ENCODE results near the gene WDFY1.
"Not testable (repeated sequence)": the region's sequence is repeated elsewhere in the genome, so short reads cannot be mapped to it uniquely, and the experiment has no call there.

The WDFY1 gene

GRCh38 chr2:223947711-223948205 is 2.6 kb upstream of the WDFY1 start:
- TF ChIP-seq CTCF (conservative IDR thresholded peaks at IDR 0.05; ENCODE audit: low read depth, low read length), result no peak
- DNase-seq (ENCODE audit: low read depth), result peak; percentile 24
- no peak overlapping the region for H3K4me3 ChIP-seq (ENCODE audit: low read depth, low read length)

- TF ChIP-seq CTCF (conservative IDR thresholded peaks at IDR 0.05; ENCODE audit: low read depth, low read length), result no peak
- no peak for DNase-seq (ENCODE audit: low read depth)
- H3K4me3 ChIP-seq (ENCODE audit: low read depth, low read length), result no peak overlapping the region
Observed at GRCh38 chr2:223945755-223946154, 620 bp upstream of the WDFY1 start.

GRCh38 chr2:223944166-223944702 is 901 bp downstream of the WDFY1 start:
- DNase-seq (ENCODE audit: low read depth), result peak; percentile 30
- TF ChIP-seq CTCF (conservative IDR thresholded peaks at IDR 0.05; ENCODE audit: low read depth, low read length), result peak; percentile 16
- peak overlapping the region; percentile 98 for H3K4me3 ChIP-seq (ENCODE audit: low read depth, low read length)

GRCh38 chr2:223943561-223944008 is 1.6 kb downstream of the WDFY1 start:
- H3K4me3 ChIP-seq (ENCODE audit: low read depth, low read length), result peak overlapping the region; percentile 98

GRCh38 chr2:223943135-223943534 is 2.0 kb downstream of the WDFY1 start:
- peak overlapping the region; percentile 98 for H3K4me3 ChIP-seq (ENCODE audit: low read depth, low read length)
- no peak for TF ChIP-seq CTCF (conservative IDR thresholded peaks at IDR 0.05; ENCODE audit: low read depth, low read length)

More at GRCh38 chr2:223943561-223944008, 1.6 kb downstream of the WDFY1 start:
- DNase-seq (ENCODE audit: low read depth), result peak; percentile 63
- TF ChIP-seq CTCF (conservative IDR thresholded peaks at IDR 0.05; ENCODE audit: low read depth, low read length), result no peak

GRCh38 chr2:223941579-223942277 is 3.4 kb downstream of the WDFY1 start:
- TF ChIP-seq CTCF (conservative IDR thresholded peaks at IDR 0.05; ENCODE audit: low read depth, low read length), result no peak
- DNase-seq (ENCODE audit: low read depth), result peak; percentile 91
- peak overlapping the region; percentile 4 for H3K4me3 ChIP-seq (ENCODE audit: low read depth, low read length)

More at GRCh38 chr2:223943135-223943534, 2.0 kb downstream of the WDFY1 start:
- no peak for DNase-seq (ENCODE audit: low read depth)

GRCh38 chr2:223939438-223939837 is 5.7 kb downstream of the WDFY1 start:
- peak; percentile 70 for DNase-seq (ENCODE audit: low read depth)

More at GRCh38 chr2:223939438-223939837, 5.7 kb downstream of the WDFY1 start:
- H3K4me3 ChIP-seq (ENCODE audit: low read depth, low read length), result not testable (repeated sequence)
